SK-N-SH (cell line): ENCODE data around the gene LRRC27. TPM values are rescaled to one million over a fixed set of nuclear protein-coding genes. Genes with fewer than 3 reads are reported as not detected.

Source experiments
- CTCF ChIA-PET: fragments of 300-600, 350-600 bp; formaldehyde crosslinking; extraction: SDS; loops from one replicate; lab custom pipeline; 2021; lab: Yijun Ruan, JAX
- POLR2A ChIA-PET: fragments of 350-600 bp; sonication (Branson Sonifier 250); formaldehyde crosslinking; extraction: SDS; loops from one replicate; lab custom pipeline; 2020; ENCODE audit warnings: antibody characterized with exemption, inconsistent platforms; lab: Yijun Ruan, JAX
- DNase-seq: peaks from one replicate; pipeline ENCODE4 v3.0.0; 2012
- H2AFZ ChIP-seq: fragments of 200-600 bp; sonication (generic); 2 replicates; pipeline ENCODE4 v1.8.1; 2016; ENCODE audit warnings: antibody characterized with exemption, mild to moderate bottlenecking, low read depth
- H3F3A ChIP-seq: fragments of 200-600 bp; sonication (generic); replicated peaks from 2 replicates; pipeline ENCODE3; 2016; ENCODE audit warnings: antibody characterized with exemption, mild to moderate bottlenecking; ENCODE audit not compliant: insufficient read depth
- H3K27ac ChIP-seq, 2 experiments: fragments of 200-500 bp in 1 of 2; fragments of 200-600 bp in 1 of 2; sonication (Bioruptor generic) in 1 of 2; sonication (generic), shearing (Covaris generic) in 1 of 2; 2 replicates each; pipeline versions ENCODE4 v1.5.1 to v1.6.1; 2014 to 2016; ENCODE audit warnings: low read depth in 2 of 2, inconsistent platforms in 1 of 2, low read length in 1 of 2, mild to moderate bottlenecking in 1 of 2, mixed read lengths in 1 of 2
- H3K27me3 ChIP-seq: fragments of 200-600 bp; sonication (generic), shearing (Covaris generic); 2 replicates; pipeline ENCODE4 v1.6.1; 2016; ENCODE audit warnings: mixed run types; ENCODE audit not compliant: insufficient read depth
- H3K36me3 ChIP-seq, 2 experiments: fragments of 200-500 bp in 1 of 2; fragments of 200-600 bp in 1 of 2; sonication (Bioruptor generic) in 1 of 2; sonication (generic) in 1 of 2; replicated peaks in 1 of 2; 2 replicates each; pipeline versions ENCODE3 to v1.5.1; 2014 to 2016; ENCODE audit warnings: low read length in 1 of 2, mild to moderate bottlenecking in 1 of 2; ENCODE audit not compliant: insufficient read depth in 2 of 2, control insufficient read depth in 1 of 2
- H3K4me1 ChIP-seq, 2 experiments: fragments of 200-500 bp in 1 of 2; fragments of 200-600 bp in 1 of 2; sonication (Bioruptor generic) in 1 of 2; sonication (generic), shearing (Covaris generic) in 1 of 2; 2 replicates each; pipeline versions ENCODE4 v1.5.1 to v1.6.1; 2014 to 2016; ENCODE audit warnings: low read depth in 1 of 2, low read length in 1 of 2, mixed run types in 1 of 2; ENCODE audit not compliant: insufficient read depth in 2 of 2, control insufficient read depth in 1 of 2
- H3K4me2 ChIP-seq: fragments of 200-600 bp; sonication (generic), shearing (Covaris generic); 2 replicates; pipeline ENCODE4 v1.6.1; 2017; ENCODE audit warnings: mixed run types
- H3K4me3 ChIP-seq, 2 experiments: fragments of 200-500 bp in 1 of 2; fragments of 200-600 bp in 1 of 2; sonication (Bioruptor generic) in 1 of 2; sonication (generic), shearing (Covaris generic) in 1 of 2; 2 replicates each; pipeline versions ENCODE4 v1.5.1 to v1.8.1; 2014 to 2016; ENCODE audit warnings: low read depth in 2 of 2, inconsistent platforms in 1 of 2, low read length in 1 of 2, mild to moderate bottlenecking in 1 of 2, mixed read lengths in 1 of 2, moderate library complexity in 1 of 2
- H3K79me2 ChIP-seq: fragments of 200-600 bp; sonication (generic); 2 replicates; pipeline ENCODE4 v1.8.1; 2017; ENCODE audit warnings: mild to moderate bottlenecking; ENCODE audit not compliant: insufficient read depth
- H3K9ac ChIP-seq: fragments of 200-600 bp; sonication (generic); 2 replicates; pipeline ENCODE4 v1.6.1; 2017; ENCODE audit warnings: mixed run types
- H3K9me2 ChIP-seq: fragments of 200-600 bp; sonication (generic); 2 replicates; pipeline ENCODE4 v1.6.1; 2017; ENCODE audit warnings: mixed run types
- H3K9me3 ChIP-seq: fragments of 200-600 bp; sonication (generic); 2 replicates; pipeline ENCODE4 v1.6.1; 2017; ENCODE audit warnings: mixed run types, mild to moderate bottlenecking, moderate library complexity
- H4K20me1 ChIP-seq: fragments of 200-600 bp; sonication (generic); 2 replicates; pipeline ENCODE4 v1.6.1; 2017; ENCODE audit warnings: mild to moderate bottlenecking, mixed run types; ENCODE audit not compliant: insufficient read depth
- CTCF ChIP-seq: fragments of 200-600 bp; sonication (generic); IDR thresholded peaks from 2 replicates; pipeline ENCODE4 v1.6.1; 2017; ENCODE audit warnings: antibody characterized with exemption, mild to moderate bottlenecking, moderate library complexity
- ELF1 ChIP-seq: IDR thresholded peaks from 2 replicates; pipeline ENCODE4 v1.4.0; 2012
- FOSL2 ChIP-seq: IDR thresholded peaks from 2 replicates; pipeline ENCODE4 v1.4.0; 2012; ENCODE audit warnings: low read depth, mild to moderate bottlenecking, moderate library complexity, borderline replicate concordance
- FOXM1 ChIP-seq: IDR thresholded peaks from 2 replicates; pipeline ENCODE4 v1.4.0; 2012; ENCODE audit warnings: low read depth, mild to moderate bottlenecking
- GABPA ChIP-seq: IDR thresholded peaks from 2 replicates; pipeline ENCODE4 v1.4.0; 2012; ENCODE audit warnings: low read depth, mild to moderate bottlenecking
- GATA2 ChIP-seq: sonication (generic); formaldehyde crosslinking; IDR thresholded peaks from 2 replicates; pipeline ENCODE4 v1.5.0; 2020; ENCODE audit warnings: mild to moderate bottlenecking, missing genetic modification reagents
- JUND ChIP-seq: IDR thresholded peaks from 2 replicates; pipeline ENCODE4 v1.4.0; 2012
- NRF1 ChIP-seq: IDR thresholded peaks from 2 replicates; pipeline ENCODE4 v1.6.1; 2012; ENCODE audit warnings: low read depth, mild to moderate bottlenecking, low read length
- SMC3 ChIP-seq: IDR thresholded peaks from 2 replicates; pipeline ENCODE4 v1.6.1; 2012; ENCODE audit warnings: low read depth, low read length, improper control_type of control experiment
- TCF12 ChIP-seq: IDR thresholded peaks from 2 replicates; pipeline ENCODE4 v1.4.0; 2012
- USF1 ChIP-seq: IDR thresholded peaks from 2 replicates; pipeline ENCODE4 v1.4.0; 2012; ENCODE audit warnings: low read depth, borderline replicate concordance
- WGBS: methylation state at CpG from one replicate; pipeline ENCODE4 v1.1.6; 2017; ENCODE audit warnings: low lambda C conversion rate; 5-methylcytosine and 5-hydroxymethylcytosine counted together
- polyA plus RNA-seq, 3 experiments: library from polyadenylated mRNA; depleted of rRNA; stranded (reverse); fragments of >200 nt; gene quantifications; 2 replicates each; pipeline ENCODE4 v1.2.3, GENCODE V29; 2012
- TF ChIP-seq, protein P1 (sequence below): IDR thresholded peaks from 2 replicates; pipeline ENCODE4 v1.4.0; 2012; ENCODE audit warnings: low read depth, borderline replicate concordance

The LRRC27 gene
- polyA plus RNA-seq, 1 of the 3 experiments (the other 2 are of a cell fraction): 10.0 TPM

DNA sequence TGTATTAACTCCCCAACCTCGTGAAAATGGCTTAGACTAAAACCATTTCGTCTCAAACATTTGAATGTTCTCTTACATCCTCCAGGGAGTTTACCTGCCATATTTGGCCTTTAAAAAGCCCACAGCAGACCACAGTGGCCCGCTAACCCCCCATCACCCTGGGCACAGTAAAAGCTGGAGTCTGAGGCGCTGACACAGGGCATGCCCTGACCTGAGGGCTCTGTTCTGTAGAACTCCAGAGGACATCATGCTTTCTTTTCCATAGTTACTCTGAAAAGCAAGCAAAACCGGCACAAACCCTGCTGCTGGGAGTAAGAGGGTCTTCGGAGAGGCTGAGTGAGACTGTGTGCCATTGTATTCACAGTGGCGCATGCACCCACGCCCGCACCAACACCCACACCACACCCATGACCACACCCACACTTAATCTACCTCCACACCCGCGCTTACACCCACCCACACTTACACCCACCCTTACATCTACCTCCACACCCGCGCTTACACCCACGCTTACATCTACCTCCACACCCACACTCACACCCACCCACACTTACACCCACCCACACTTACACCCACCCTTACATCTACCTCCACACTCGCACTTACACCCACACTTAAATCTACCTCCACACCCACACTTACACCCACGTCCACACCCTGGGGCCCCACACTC lies 32.1 kb downstream of the LRRC27 start:
- Histone ChIP-seq H3K4me2 (no peak overlapping the region), H3K4me3 (no peak overlapping the region), H4K20me1 (no peaks in the 10 kb centered on the region), H3K4me1 (no peaks in the 10 kb centered on the region), H3K27ac (no peak overlapping the region), H2AFZ (no peak overlapping the region), H3K79me2 (no peaks in the 10 kb centered on the region), H3K9me3 (no peaks in the 10 kb centered on the region), H3K9me2 (no peaks in the 10 kb centered on the region), H3K36me3 (peaks cover 6 to 31% of the 10 kb centered on the region in 2 experiments), H3F3A (no peaks in the 10 kb centered on the region), H3K27me3 (no peaks in the 10 kb centered on the region), H3K9ac (no peak overlapping the region)
- WGBS: 61% methylated on average over 16 of the region's 16 CpGs
- ChIA-PET POLR2A (no interaction called here), CTCF (no interaction called here)
- DNase-seq: peak; percentile 69
- TF ChIP-seq GABPA: no peak

- Histone ChIP-seq H3K9ac (no peak overlapping the region), H3F3A (no peaks in the 10 kb centered on the region), H3K79me2 (no peaks in the 10 kb centered on the region), H3K36me3 (peaks cover 6 to 31% of the 10 kb centered on the region in 2 experiments), H3K9me3 (no peaks in the 10 kb centered on the region), H3K4me3 (no peak overlapping the region), H2AFZ (no peak overlapping the region), H3K27ac (no peak overlapping the region), H3K4me1 (no peaks in the 10 kb centered on the region), H3K4me2 (no peak overlapping the region), H3K9me2 (no peaks in the 10 kb centered on the region)
- no peak for DNase-seq
- POLR2A ChIA-PET: no interaction called here
- TF ChIP-seq NRF1 (no peak), SMC3 (no peak), JUND (no peak), FOSL2 (no peak)
- TF ChIP-seq, all 33 proteins: peak for 0
- 77% methylated on average over 14 of the region's 14 CpGs for WGBS
- CTCF ChIA-PET: no interaction called here
- no peaks in the 10 kb centered on the region for H4K20me1 ChIP-seq
- H3K27me3 ChIP-seq: no peaks in the 10 kb centered on the region
Observed at GRCh38 chr10:132364594-132364970, 32.6 kb downstream of the LRRC27 start.

- CTCF ChIA-PET: no interaction called here
Observed at GRCh38 chr10:132365102-132365501, 33.1 kb downstream of the LRRC27 start.

More at GRCh38 chr10:132365102-132365501, 33.1 kb downstream of the LRRC27 start:
- POLR2A ChIA-PET: no interaction called here
- Histone ChIP-seq H3K27ac (no peak overlapping the region), H3K27me3 (no peaks in the 10 kb centered on the region), H3K79me2 (no peaks in the 10 kb centered on the region), H3K4me1 (no peaks in the 10 kb centered on the region), H3K4me2 (no peak overlapping the region), H3K9ac (no peak overlapping the region), H4K20me1 (no peaks in the 10 kb centered on the region), H3K36me3 (peaks cover 6 to 31% of the 10 kb centered on the region in 2 experiments), H3K4me3 (no peak overlapping the region), H3F3A (no peaks in the 10 kb centered on the region), H2AFZ (no peak overlapping the region), H3K9me3 (no peaks in the 10 kb centered on the region), H3K9me2 (no peaks in the 10 kb centered on the region)
- 81% methylated on average over 8 of the region's 9 CpGs for WGBS
- no peak for TF ChIP-seq USF1
- no peak for TF ChIP-seq GATA2 (CRISPR knock-in tag)
- TF ChIP-seq, protein P1, sequence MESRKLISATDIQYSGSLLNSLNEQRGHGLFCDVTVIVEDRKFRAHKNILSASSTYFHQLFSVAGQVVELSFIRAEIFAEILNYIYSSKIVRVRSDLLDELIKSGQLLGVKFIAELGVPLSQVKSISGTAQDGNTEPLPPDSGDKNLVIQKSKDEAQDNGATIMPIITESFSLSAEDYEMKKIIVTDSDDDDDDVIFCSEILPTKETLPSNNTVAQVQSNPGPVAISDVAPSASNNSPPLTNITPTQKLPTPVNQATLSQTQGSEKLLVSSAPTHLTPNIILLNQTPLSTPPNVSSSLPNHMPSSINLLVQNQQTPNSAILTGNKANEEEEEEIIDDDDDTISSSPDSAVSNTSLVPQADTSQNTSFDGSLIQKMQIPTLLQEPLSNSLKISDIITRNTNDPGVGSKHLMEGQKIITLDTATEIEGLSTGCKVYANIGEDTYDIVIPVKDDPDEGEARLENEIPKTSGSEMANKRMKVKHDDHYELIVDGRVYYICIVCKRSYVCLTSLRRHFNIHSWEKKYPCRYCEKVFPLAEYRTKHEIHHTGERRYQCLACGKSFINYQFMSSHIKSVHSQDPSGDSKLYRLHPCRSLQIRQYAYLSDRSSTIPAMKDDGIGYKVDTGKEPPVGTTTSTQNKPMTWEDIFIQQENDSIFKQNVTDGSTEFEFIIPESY: no peak
- TF ChIP-seq JUND: no peak
- no peak for TF ChIP-seq ELF1
- TF ChIP-seq CTCF: no peak
- TF ChIP-seq FOXM1: no peak
- no peak for TF ChIP-seq TCF12
- DNase-seq: no peak
